Effector memory CD4-positive, alpha-beta T cell (primary cell): ENCODE measurements around the gene OR2AG2.

ENCODE experiments used
- DNase-seq, 3 donors: peaks; one replicate each; pipeline ENCODE4 v3.0.0-alpha.2; 2020
- H3K27ac ChIP-seq: 2 replicates; pipeline ENCODE4 v1.7.0; 2013; ENCODE audit warnings: mild to moderate bottlenecking, low read length, moderate library complexity; ENCODE audit not compliant: insufficient read depth, poor library complexity, severe bottlenecking
- H3K27me3 ChIP-seq: replicated peaks from 2 replicates; pipeline ENCODE4 v1.7.0; 2013; ENCODE audit warnings: mild to moderate bottlenecking, low read length; ENCODE audit not compliant: insufficient read depth, control insufficient read depth, poor library complexity, severe bottlenecking
- H3K36me3 ChIP-seq: 2 replicates; pipeline ENCODE4 v1.7.0; 2013; ENCODE audit warnings: mild to moderate bottlenecking, low read length, moderate library complexity; ENCODE audit not compliant: control insufficient read depth, insufficient read depth
- H3K4me1 ChIP-seq: 2 replicates; pipeline ENCODE4 v1.7.0; 2013; ENCODE audit warnings: low read length, mild to moderate bottlenecking; ENCODE audit not compliant: control insufficient read depth, insufficient read depth, poor library complexity, severe bottlenecking
- H3K4me3 ChIP-seq: 2 replicates; pipeline ENCODE4 v1.7.0; 2013; ENCODE audit warnings: low read length, low read depth, mild to moderate bottlenecking; ENCODE audit not compliant: insufficient read depth, poor library complexity, severe bottlenecking
- H3K9me3 ChIP-seq: 2 replicates; pipeline ENCODE4 v1.7.0; 2013; ENCODE audit warnings: mild to moderate bottlenecking, low read length, moderate library complexity; ENCODE audit not compliant: control insufficient read depth

Gene OR2AG2

GRCh38 chr11:6724013-6724412 is 47.8 kb downstream of the OR2AG2 start:
- Histone ChIP-seq H3K4me1 (peaks cover 47% of the 10 kb centered on the region), H3K9me3 (no peaks in the 10 kb centered on the region), H3K36me3 (peaks cover 26% of the 10 kb centered on the region), H3K27me3 (no peaks in the 10 kb centered on the region), H3K4me3 (no peak overlapping the region), H3K27ac (no peak overlapping the region)
- DNase-seq, result no peak

GRCh38 chr11:6721343-6721742 is 50.4 kb downstream of the OR2AG2 start:
- Histone ChIP-seq H3K27ac (no peak overlapping the region), H3K4me1 (peaks cover 41% of the 10 kb centered on the region)

GRCh38 chr11:6719576-6719975 is 52.2 kb downstream of the OR2AG2 start:
- Histone ChIP-seq H3K4me1 (peaks cover 36% of the 10 kb centered on the region), H3K27ac (no peak overlapping the region), H3K9me3 (no peaks in the 10 kb centered on the region), H3K27me3 (no peaks in the 10 kb centered on the region), H3K36me3 (peaks cover 19% of the 10 kb centered on the region), H3K4me3 (no peak overlapping the region)
- DNase-seq, result no peak

More at GRCh38 chr11:6721343-6721742, 50.4 kb downstream of the OR2AG2 start:
- Histone ChIP-seq H3K9me3 (no peaks in the 10 kb centered on the region), H3K36me3 (peaks cover 20% of the 10 kb centered on the region), H3K27me3 (no peaks in the 10 kb centered on the region), H3K4me3 (no peak overlapping the region)
- DNase-seq, result no peak

GRCh38 chr11:6717426-6717825 is 54.4 kb downstream of the OR2AG2 start:
- no peaks in the 10 kb centered on the region for H3K27me3 ChIP-seq
- peaks cover 12% of the 10 kb centered on the region for H3K36me3 ChIP-seq
- no peak overlapping the region for H3K4me3 ChIP-seq
- H3K27ac ChIP-seq, result no peak overlapping the region
- DNase-seq, result no peak
- H3K4me1 ChIP-seq, result peaks cover 23% of the 10 kb centered on the region
- H3K9me3 ChIP-seq, result no peaks in the 10 kb centered on the region
